DMS153 treated with DMSO at 0.1 percent for 48 hours (cell line): ENCODE measurements around the gene SPATA31A3.
"Not testable (repeated sequence)": the region's sequence is repeated elsewhere in the genome, so short reads cannot be mapped to it uniquely, and the experiment has no call there.

ENCODE experiments used
- DNase-seq: peaks from one replicate; lab custom pipeline; 2025; ENCODE audit not compliant: unreplicated experiment; lab: John Stamatoyannopoulos, UW

SPATA31A3 gene

DNA sequence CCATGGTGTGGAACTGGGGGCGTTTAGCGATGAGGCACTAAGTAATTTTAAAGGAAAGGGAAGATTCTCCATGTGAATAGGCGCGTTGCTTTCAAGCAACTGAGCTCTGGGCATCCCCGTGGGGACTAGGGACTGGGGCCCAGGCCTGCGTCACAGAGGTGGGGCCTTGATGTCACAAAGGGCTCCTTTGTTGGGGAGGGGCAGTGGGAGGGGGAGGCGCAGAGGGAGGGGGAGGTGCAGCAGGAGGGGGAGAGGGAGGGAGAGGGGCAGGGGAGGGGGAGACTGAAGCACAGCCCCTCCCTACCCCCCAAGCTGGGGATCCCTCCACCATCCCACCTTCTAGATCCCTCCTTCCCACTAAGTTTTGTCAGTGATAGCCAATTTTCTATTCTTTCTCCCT lies at the start of gene SPATA31A3:
Gene SPATA31A3, minus strand, starts transcription at position 101 of the 400 bp plus-strand sequence. Its CDS starts 29 bp downstream, at position 72.
- DNase-seq, result not testable (repeated sequence)

DNA sequence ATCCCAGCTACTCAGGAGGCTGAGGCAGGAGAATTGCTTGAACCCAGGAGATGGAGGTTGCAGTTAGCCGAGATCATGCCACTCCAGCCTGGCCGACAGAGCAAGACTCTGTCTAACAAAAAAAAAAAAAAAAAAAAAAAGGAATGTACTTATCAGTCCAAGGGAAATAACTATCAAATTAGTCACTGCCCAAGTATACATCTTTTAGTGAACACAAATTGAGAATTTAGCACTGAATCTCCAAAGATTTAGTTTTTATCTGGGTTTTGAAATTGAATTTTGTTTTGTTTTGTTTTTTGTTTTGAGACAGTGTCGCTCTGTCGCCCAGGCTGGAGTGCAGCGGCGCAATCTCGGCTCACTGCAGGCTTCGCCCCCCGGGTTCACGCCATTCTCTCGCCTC lies 39.8 kb downstream of the SPATA31A3 start:
- not testable (repeated sequence) for DNase-seq

GRCh38 chr9:66942400-66943155 lies 49.8 kb downstream of the SPATA31A3 start:
- DNase-seq, result not testable (repeated sequence)

- not testable (repeated sequence) for DNase-seq
Observed at GRCh38 chr9:66939878-66940830, 52.2 kb downstream of the SPATA31A3 start.

DNA sequence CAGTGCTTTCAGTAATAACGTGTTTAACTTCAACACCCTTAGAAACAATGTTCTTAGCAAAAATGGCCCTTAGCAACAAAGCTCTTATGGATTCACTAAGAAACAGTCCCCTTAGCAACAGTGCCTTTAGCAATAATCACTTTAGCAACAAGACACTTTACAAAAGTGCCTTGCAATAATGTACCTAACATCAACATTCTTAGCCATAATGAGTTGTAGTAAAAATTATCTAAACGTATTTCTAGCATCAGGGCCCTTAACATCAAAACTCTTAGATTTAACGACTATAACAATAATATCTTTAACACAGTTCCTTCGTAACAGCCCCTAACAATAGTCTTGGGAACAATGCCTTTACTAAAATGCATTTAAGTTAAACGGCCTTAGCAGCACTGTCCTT lies 54.0 kb downstream of the SPATA31A3 start:
- not testable (repeated sequence) for DNase-seq

GRCh38 chr9:66937662-66938061 lies 54.7 kb downstream of the SPATA31A3 start:
- not testable (repeated sequence) for DNase-seq
